SKM-1 treated with dmso at 0.1 percent for 144 hours (cell line): ENCODE results near the gene HUNK.

ENCODE experiments used
- DNase-seq: peaks from one replicate; lab custom pipeline; 2025; ENCODE audit not compliant: unreplicated experiment; lab: John Stamatoyannopoulos, UW

Gene HUNK

DNA sequence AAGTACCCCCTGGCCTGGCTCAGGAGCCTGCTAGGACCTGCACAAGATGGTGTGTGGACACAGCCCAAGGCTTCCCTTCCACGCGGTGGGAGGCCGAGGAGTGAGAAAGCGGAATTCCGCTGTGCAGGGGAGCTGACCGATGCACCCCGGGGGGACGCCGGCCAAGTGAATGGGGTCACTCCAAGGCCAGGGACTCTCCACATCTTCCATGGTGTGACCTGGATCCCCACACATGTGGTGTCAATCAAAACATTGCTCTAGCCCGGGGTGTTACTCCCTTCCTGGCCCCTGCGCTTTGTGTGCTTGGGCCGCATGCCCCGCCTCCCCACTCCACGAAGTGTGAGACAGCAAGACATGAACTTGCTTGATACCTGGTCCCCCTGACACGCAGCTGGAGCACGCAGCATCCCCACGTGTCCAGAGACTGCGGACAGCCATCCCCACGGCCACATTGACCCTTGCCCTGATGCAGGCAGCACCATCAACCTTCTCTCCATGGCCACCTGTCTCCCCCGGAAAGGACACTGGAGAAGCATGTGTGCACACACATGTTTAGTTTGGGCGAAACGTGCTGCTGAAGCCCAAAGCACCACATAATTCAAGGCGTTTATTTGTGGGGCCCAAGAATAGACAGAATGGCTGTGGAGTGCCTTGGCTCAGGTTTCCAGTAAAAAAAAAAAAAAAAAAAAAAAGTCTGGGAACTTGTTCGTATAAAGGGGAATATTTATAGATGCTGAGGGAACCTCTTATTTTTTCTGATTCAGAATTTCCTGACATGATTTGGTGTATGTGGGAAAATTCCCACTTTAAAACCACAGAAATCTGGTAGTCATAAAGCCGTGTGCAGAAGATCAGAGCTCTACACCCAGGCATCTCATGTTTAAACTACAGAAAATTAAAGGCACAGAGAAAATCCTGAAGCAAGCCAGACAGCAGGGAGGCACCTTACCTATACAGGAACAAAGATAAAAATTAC is 171.7 kb downstream of the HUNK start:
- no peak for DNase-seq

DNA sequence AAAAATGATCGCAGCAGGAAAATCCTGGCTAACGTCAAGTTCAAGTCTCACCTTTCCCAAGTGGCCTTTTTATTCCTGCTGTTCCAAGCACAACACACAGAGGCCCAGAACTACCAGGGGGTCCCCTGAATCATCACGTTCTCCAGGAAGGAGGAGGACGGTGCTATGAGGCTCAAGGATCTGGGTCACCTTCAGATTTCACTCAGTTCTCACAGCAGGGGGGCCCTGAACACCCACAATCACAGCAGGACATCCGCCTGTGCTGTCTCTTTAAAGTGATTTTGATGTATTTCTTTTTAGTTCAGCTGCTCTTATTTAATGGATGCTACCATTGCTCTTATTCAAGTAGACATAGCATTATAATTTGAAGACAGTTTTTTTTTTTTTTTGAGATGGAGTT is 173.4 kb downstream of the HUNK start:
- DNase-seq: no peak

DNA sequence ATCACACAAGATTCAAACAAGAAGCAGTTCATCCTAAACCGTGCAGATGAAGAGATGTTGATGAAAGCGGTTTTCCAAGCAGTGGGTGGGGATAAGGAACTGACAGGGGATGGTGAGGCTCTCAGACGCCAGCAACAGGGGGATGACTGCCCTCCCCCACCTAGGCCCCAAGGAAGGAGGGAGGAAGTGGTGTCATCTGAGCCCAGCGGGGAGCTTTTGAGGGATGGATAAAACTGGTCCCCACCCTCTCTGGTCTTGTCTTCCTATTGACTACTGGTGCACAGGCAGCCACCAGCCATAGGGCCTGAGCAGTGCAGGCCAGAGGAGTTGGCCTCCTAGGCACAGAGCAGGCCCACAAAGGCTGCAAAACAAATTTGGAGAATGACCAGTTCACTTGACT is 175.5 kb downstream of the HUNK start:
- no peak for DNase-seq
